PC-9 (cell line): ENCODE data around the gene SFI1. TPM values are rescaled to one million over a fixed set of nuclear protein-coding genes. Genes with fewer than 3 reads are reported as not detected.
A peak's percentile ranks its signal among the peaks of the same experiment; 100 is the strongest.

Experiments
- BruUV-seq: library from RNA; stranded (reverse); fragments of 400-500 nt; replicated peaks from 2 replicates; lab custom pipeline; 2021; lab: Mats Ljungman, UMichigan
- CTCF ChIA-PET: fragments of 300-600 bp; sonication (Branson Sonifier 250); formaldehyde crosslinking; loops from one replicate; lab custom pipeline; 2022; ENCODE audit warnings: antibody characterized with exemption; lab: Charles Lee
- POLR2A ChIA-PET: fragments of 300-600 bp; sonication (Branson Sonifier 250); formaldehyde crosslinking; loops from one replicate; lab custom pipeline; 2022; ENCODE audit warnings: antibody characterized with exemption; ENCODE audit not compliant: unreplicated experiment; lab: Charles Lee
- DNase-seq, 2 experiments: peaks; one replicate each; pipeline versions ENCODE4 v3.0.0 to v3.0.0-alpha.2; 2015 to 2022; ENCODE audit warnings: mixed read lengths in 1 of 2
- H2AFZ ChIP-seq: fragments of 200-600 bp; sonication (generic); 2 replicates; pipeline ENCODE4 v1.8.1; 2017; ENCODE audit warnings: antibody characterized with exemption
- H3F3A ChIP-seq: fragments of 200-600 bp; sonication (generic); 2 replicates; pipeline ENCODE4 v1.8.1; 2017; ENCODE audit warnings: antibody characterized with exemption, mild to moderate bottlenecking, low read depth; ENCODE audit not compliant: insufficient read depth
- H3K27ac ChIP-seq: fragments of 200-600 bp; sonication (generic); 2 replicates; pipeline ENCODE4 v1.6.1; 2016; ENCODE audit warnings: mixed run types
- H3K27me3 ChIP-seq: fragments of 200-600 bp; sonication (generic); 2 replicates; pipeline ENCODE4 v1.6.1; 2016; ENCODE audit warnings: low read depth, mixed run types; ENCODE audit not compliant: insufficient read depth
- H3K36me3 ChIP-seq: fragments of 200-600 bp; sonication (generic); 2 replicates; pipeline ENCODE4 v1.6.1; 2016; ENCODE audit warnings: low read depth, mixed run types
- H3K4me1 ChIP-seq: fragments of 200-600 bp; sonication (generic); replicated peaks from 2 replicates; pipeline ENCODE4 v1.6.1; 2016; ENCODE audit warnings: mixed run types; ENCODE audit not compliant: insufficient read depth
- H3K4me2 ChIP-seq: fragments of 200-600 bp; sonication (generic); 2 replicates; pipeline ENCODE4 v1.6.1; 2017; ENCODE audit warnings: mixed run types
- H3K4me3 ChIP-seq: fragments of 200-600 bp; sonication (generic); 2 replicates; pipeline ENCODE4 v1.6.1; 2016; ENCODE audit warnings: mixed run types
- H3K79me2 ChIP-seq: fragments of 200-600 bp; sonication (generic); 2 replicates; pipeline ENCODE4 v1.6.1; 2017; ENCODE audit warnings: low read depth, mixed run types
- H3K9me2 ChIP-seq: fragments of 200-600 bp; sonication (generic); 2 replicates; pipeline ENCODE4 v1.8.1; 2017; ENCODE audit warnings: mild to moderate bottlenecking; ENCODE audit not compliant: insufficient read depth
- H3K9me3 ChIP-seq: fragments of 200-600 bp; sonication (generic); 2 replicates; pipeline ENCODE4 v1.8.1; 2016; ENCODE audit warnings: low read depth; ENCODE audit not compliant: insufficient read depth
- H4K20me1 ChIP-seq: fragments of 200-600 bp; sonication (generic); 2 replicates; pipeline ENCODE4 v1.8.1; 2017; ENCODE audit not compliant: insufficient read depth
- EZH2 ChIP-seq: fragments of 200-600 bp; sonication (generic); IDR thresholded peaks from 2 replicates; pipeline ENCODE4 v1.8.0; 2017; ENCODE audit warnings: antibody characterized with exemption, low read depth
- intact Hi-C: fragments of 100-400 bp; cut with micrococcal nuclease; formaldehyde crosslinking; loops from one replicate; pipeline ENCODE4 v1.10.0; 2022; ENCODE audit not compliant: unreplicated experiment
- total RNA-seq: library from RNA; stranded (reverse); gene quantifications from 2 replicates; pipeline ENCODE4 v1.2.3, GENCODE V29; 2021
- TF ChIP-seq, protein P1 (sequence below): fragments of 200-600 bp; sonication (generic); conservative IDR thresholded peaks from 2 replicates; pipeline ENCODE4 v1.6.1; 2017; ENCODE audit warnings: mixed run types, antibody characterized with exemption, mild to moderate bottlenecking, moderate library complexity

The SFI1 gene
- total RNA-seq, 1 experiment from 2014 or later = 57.9 TPM

DNA sequence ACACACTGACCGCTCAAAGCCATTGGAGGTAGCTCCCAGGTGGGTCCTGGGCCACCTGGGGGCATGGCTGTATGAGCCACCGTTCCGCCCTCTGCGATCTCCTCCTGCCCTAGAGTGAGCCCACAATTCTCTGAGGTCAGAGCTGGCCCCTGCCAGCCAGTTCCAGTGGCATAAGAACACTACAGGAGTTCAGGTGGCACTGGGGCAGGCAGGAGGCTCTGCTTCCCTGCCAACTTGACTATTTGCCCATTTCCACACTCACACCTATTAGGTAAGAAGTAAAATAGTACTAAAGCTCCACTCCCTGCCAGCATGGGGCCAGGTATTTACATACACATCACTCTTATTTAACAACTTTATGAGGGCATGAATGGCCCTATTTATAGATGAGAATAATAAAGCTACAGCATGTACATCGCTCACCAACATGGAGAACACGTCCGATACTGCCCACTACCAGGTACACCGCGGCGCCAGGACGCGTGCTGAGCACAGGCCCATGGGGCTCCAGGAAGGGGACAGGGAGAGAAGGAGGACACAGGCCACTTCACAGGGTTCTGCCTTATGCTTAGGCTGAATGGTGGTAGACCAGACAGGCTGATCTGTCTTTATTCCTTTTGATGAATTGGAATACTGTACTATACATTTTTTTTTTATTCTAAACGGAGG is 139.4 kb downstream of the SFI1 start:
- ChIA-PET CTCF (interaction anchor here (1.0 kb wide), 1 partner anchor 77 kb away, joined by 3 read pairs; no protein-coding TSS in a partner anchor), POLR2A (interaction anchor here (0.6 kb wide), 1 partner anchor 41 kb away, joined by 3 read pairs; no protein-coding TSS in a partner anchor)
- no TSS peak for BruUV-seq
- H3K79me2 ChIP-seq = peaks cover 93% of the 10 kb centered on the region
- no peaks in the 10 kb centered on the region for H3K9me2 ChIP-seq
- no peaks in the 10 kb centered on the region for H3K36me3 ChIP-seq
- H3F3A ChIP-seq = peaks cover 41% of the 10 kb centered on the region
- intact Hi-C loops = loop anchor here (10.0 kb wide), 1 partner anchor 151 kb away; the partner anchor contains the start of gene EIF4ENIF1
- H2AFZ ChIP-seq = no peak overlapping the region
- H3K4me1 ChIP-seq = peaks cover 41% of the 10 kb centered on the region
- no peaks in the 10 kb centered on the region for H3K27me3 ChIP-seq
- no peaks in the 10 kb centered on the region for H3K9me3 ChIP-seq
- DNase-seq = peak in 1 of 2 experiments; percentile 72
- H3K4me3 ChIP-seq = no peak overlapping the region
- H3K4me2 ChIP-seq = peak overlapping the region; percentile 29
- peaks cover 34% of the 10 kb centered on the region; the same call in 1 of the 2 replicates for H4K20me1 ChIP-seq
- H3K27ac ChIP-seq = peak overlapping the region; percentile 64
- TF ChIP-seq, protein P1, sequence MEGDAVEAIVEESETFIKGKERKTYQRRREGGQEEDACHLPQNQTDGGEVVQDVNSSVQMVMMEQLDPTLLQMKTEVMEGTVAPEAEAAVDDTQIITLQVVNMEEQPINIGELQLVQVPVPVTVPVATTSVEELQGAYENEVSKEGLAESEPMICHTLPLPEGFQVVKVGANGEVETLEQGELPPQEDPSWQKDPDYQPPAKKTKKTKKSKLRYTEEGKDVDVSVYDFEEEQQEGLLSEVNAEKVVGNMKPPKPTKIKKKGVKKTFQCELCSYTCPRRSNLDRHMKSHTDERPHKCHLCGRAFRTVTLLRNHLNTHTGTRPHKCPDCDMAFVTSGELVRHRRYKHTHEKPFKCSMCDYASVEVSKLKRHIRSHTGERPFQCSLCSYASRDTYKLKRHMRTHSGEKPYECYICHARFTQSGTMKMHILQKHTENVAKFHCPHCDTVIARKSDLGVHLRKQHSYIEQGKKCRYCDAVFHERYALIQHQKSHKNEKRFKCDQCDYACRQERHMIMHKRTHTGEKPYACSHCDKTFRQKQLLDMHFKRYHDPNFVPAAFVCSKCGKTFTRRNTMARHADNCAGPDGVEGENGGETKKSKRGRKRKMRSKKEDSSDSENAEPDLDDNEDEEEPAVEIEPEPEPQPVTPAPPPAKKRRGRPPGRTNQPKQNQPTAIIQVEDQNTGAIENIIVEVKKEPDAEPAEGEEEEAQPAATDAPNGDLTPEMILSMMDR = no peak
- TF ChIP-seq EZH2 = no peak

GRCh38 chr22:31637447-31637890 is 141.1 kb downstream of the SFI1 start:
- no peak for TF ChIP-seq EZH2
- TF ChIP-seq, protein P1 = no peak
- no peaks in the 10 kb centered on the region for H3K9me3 ChIP-seq
- H3K79me2 ChIP-seq = peaks cover 93% of the 10 kb centered on the region
- no TSS peak for BruUV-seq
- peaks cover 32% of the 10 kb centered on the region for H3F3A ChIP-seq
- peaks cover 34% of the 10 kb centered on the region; the same call in 1 of the 2 replicates for H4K20me1 ChIP-seq
- H3K9me2 ChIP-seq = no peaks in the 10 kb centered on the region
- H3K27me3 ChIP-seq = no peaks in the 10 kb centered on the region
- intact Hi-C loops = loop anchor here (10.0 kb wide), 1 partner anchor 153 kb away; the partner anchor contains the start of gene EIF4ENIF1
- CTCF ChIA-PET = no interaction called here
- DNase-seq = no peak
- no peak overlapping the region; the same call in 1 of the 2 replicates for H3K27ac ChIP-seq
- peaks cover 6% of the 10 kb centered on the region; the same call in 1 of the 2 replicates for H3K36me3 ChIP-seq
- no peak overlapping the region for H3K4me2 ChIP-seq
- H3K4me3 ChIP-seq = no peak overlapping the region
- H2AFZ ChIP-seq = no peak overlapping the region
- POLR2A ChIA-PET = no interaction called here
- H3K4me1 ChIP-seq = peaks cover 41% of the 10 kb centered on the region

- H3F3A ChIP-seq = peaks cover 32% of the 10 kb centered on the region
- POLR2A ChIA-PET = interaction anchor here (1.0 kb wide), 1 partner anchor 24 kb away, joined by 6 read pairs; the partner anchor contains the start of gene PISD
- H3K27me3 ChIP-seq = no peaks in the 10 kb centered on the region
- CTCF ChIA-PET = interaction anchor here (0.5 kb wide), 1 partner anchor 124 kb away, joined by 3 read pairs; no protein-coding TSS in a partner anchor
- no peak overlapping the region for H2AFZ ChIP-seq
- peaks cover 93% of the 10 kb centered on the region for H3K79me2 ChIP-seq
- no peaks in the 10 kb centered on the region for H3K9me3 ChIP-seq
- peaks cover 41% of the 10 kb centered on the region for H3K4me1 ChIP-seq
- H3K4me2 ChIP-seq = no peak overlapping the region
- no peak overlapping the region for H3K27ac ChIP-seq
- H3K36me3 ChIP-seq = peaks cover 6% of the 10 kb centered on the region; the same call in 1 of the 2 replicates
- H4K20me1 ChIP-seq = peaks cover 30% of the 10 kb centered on the region; the same call in 1 of the 2 replicates
- no peaks in the 10 kb centered on the region for H3K9me2 ChIP-seq
- BruUV-seq = TSS peak; percentile 33
- TF ChIP-seq, protein P1 = no peak
- no peak for TF ChIP-seq EZH2
- intact Hi-C loops = loop anchor here (2.0 to 10.0 kb wide), 2 partner anchors 25 to 153 kb away; partner anchors contain the start of genes EIF4ENIF1 and PISD
- DNase-seq = peak in 1 of 2 experiments; percentile 34
- H3K4me3 ChIP-seq = no peak overlapping the region
These were observed 141.7 kb downstream of the SFI1 start for GRCh38 chr22:31637891-31638618.
